HG03025 (cell line): ENCODE measurements around the gene MGAT1.
"Not testable (repeated sequence)": the region's sequence is repeated elsewhere in the genome, so short reads cannot be mapped to it uniquely, and the experiment has no call there.

Source experiments
- ATAC-seq: cut with Tn5 transposase; IDR thresholded peaks from one replicate; pipeline ENCODE4 v1.9.1; 2021; ENCODE audit warnings: mild to moderate bottlenecking, moderate library complexity; ENCODE audit not compliant: unreplicated experiment, low FRiP score

Gene MGAT1

GRCh38 chr5:180786531-180787398 lies 15.8 kb downstream of the MGAT1 start:
- ATAC-seq = no peak

- ATAC-seq = no peak
Observed at GRCh38 chr5:180785794-180786221, 16.8 kb downstream of the MGAT1 start.

GRCh38 chr5:180785121-180785781 lies 17.4 kb downstream of the MGAT1 start:
- ATAC-seq = no peak

- ATAC-seq = peak; percentile 58
Observed at GRCh38 chr5:180784497-180785097, 18.0 kb downstream of the MGAT1 start.

DNA sequence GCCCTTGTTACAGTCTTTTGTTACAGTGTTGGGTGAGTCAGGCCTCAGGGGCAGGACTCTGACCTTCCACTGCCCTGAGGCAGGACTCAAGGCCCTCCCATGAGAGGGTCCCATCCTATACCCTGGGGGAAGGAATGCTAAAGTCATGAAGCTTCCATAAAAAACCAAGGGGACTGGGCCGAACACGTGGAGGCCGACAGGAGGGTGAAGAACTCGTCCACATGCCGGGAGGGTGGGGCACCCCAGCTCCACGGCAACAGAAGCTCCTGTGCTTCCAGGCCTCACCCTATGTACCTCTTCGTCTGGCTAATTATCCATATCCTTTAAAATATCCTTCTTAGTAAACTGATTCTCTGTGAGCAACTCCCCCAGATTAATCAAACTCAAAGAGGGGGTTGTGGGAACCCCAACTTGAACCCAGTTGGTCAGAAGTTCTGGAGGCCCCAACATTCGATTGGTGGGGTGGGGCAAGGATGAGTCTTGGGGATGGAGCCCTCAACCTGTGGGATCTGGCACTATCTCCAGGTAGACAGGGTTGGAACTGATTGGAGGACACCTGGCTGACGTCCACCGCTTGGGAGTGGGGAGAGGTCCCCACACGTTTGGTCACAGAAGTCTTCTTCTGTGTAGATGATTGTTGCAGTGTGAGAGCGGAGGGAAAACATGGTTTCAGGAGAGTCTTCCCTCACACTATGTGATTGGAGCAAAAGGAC lies 19.1 kb downstream of the MGAT1 start:
- no peak for ATAC-seq

- ATAC-seq = no peak
Observed at GRCh38 chr5:180782748-180783147, 19.9 kb downstream of the MGAT1 start.

GRCh38 chr5:180781900-180782326 lies 20.7 kb downstream of the MGAT1 start:
- not testable (repeated sequence) for ATAC-seq

- no peak for ATAC-seq
Observed at GRCh38 chr5:180779985-180780610, 22.5 kb downstream of the MGAT1 start.

GRCh38 chr5:180777475-180777874 lies 25.1 kb downstream of the MGAT1 start:
- no peak for ATAC-seq

DNA sequence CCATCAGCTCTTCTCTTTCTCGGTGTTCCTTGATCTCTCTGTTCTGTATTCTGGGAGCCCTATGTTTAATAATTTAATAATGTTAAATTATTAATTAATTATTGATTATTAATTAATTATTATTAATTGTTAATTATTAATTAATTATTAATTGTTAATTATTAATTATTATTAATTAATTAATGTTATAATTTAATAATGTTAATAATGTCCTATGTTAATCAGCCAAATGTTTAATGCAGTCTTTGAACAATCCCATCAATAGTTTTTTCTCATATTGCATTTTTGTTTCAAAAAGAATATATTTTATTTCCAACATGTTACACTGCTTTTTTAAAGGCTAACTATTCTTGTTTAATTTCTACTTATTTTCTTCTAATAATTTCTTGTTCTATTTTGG lies 26.2 kb downstream of the MGAT1 start:
- ATAC-seq = no peak

- no peak for ATAC-seq
Observed at GRCh38 chr5:180775624-180776023, 27.0 kb downstream of the MGAT1 start.

GRCh38 chr5:180771839-180772238 lies 30.8 kb downstream of the MGAT1 start:
- ATAC-seq = no peak

DNA sequence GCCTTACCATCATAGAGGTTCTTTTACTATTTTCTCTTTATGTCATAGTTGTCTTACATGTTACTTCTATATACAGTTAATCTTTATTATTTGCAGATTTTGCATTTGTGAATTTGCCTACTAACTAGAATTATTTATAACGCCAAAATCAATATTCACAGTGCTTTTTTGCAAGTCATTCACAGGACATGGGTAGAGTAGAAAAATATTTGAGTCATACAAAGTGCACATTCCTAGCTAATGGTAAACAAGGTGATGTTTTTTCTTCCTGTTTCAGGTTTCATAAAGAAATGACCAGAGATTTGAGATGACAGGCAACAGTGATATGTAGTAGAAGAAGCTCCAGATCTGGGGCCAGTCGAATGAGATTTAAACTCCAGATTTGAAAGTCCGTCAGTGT lies 32.8 kb downstream of the MGAT1 start:
- ATAC-seq = no peak

- ATAC-seq = no peak
Observed at GRCh38 chr5:180755601-180756000, 47.0 kb downstream of the MGAT1 start.

DNA sequence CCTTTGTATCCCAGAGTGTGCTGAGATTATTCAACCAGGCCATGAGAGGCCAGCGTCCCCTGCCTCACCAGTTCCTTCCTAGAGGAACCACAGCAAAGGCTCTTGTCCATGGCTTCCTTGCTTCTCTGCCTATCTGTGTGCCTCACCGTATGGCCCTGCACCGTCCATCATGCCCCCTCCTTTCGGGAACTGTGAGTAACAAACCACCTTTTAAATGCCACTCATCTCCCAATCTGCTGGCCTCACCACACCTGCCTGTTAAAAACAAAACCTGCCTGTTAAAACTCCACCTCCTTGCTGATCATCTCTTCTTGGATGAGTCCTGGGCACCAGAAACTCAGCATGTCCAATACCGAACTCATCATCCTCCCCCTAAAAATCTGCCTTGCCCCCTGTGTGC lies 58.4 kb downstream of the MGAT1 start:
- no peak for ATAC-seq

GRCh38 chr5:180742727-180743126 lies 59.9 kb downstream of the MGAT1 start:
- no peak for ATAC-seq

- ATAC-seq = not testable (repeated sequence)
Observed at GRCh38 chr5:180740953-180741352, 61.7 kb downstream of the MGAT1 start.

GRCh38 chr5:180739958-180740357 lies 62.6 kb downstream of the MGAT1 start, which contains the start of gene OR2Y1:
TSS of gene OR2Y1 (minus strand) at chr5:180740058. CDS start at chr5:180740058, 0 bp downstream.
- no peak for ATAC-seq

DNA sequence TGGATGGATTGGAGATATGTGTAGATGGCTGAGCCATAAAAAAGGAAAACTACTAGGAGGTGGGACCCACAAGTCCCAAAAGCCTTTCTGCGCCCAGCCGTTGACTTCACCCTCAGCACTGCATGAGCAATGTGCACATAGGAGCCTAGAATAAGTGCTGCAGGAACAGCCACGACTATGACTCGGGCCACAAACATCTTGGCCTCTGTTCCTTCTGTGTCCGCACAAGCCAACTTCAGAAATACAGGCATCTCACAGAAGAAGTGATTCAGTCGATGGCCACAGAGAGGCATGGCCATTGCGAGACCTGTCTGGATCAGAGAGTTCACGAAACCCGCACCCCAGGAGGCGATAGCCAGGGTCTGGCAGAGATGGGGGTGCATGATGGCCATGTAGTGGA lies 63.3 kb downstream of the MGAT1 start:
- no peak for ATAC-seq

- no peak for ATAC-seq
Observed at GRCh38 chr5:180736536-180736935, 66.1 kb downstream of the MGAT1 start.
